Liver (tissue), 9 donors: ENCODE data around the gene P2RY8. TPM values are rescaled to one million over a fixed set of nuclear protein-coding genes. Genes with fewer than 3 reads are reported as not detected.

Experiments used
- DNase-seq: peaks from one replicate; pipeline ENCODE4 v3.0.0-alpha.2; 2017; ENCODE audit warnings: low spot score
- H3K27ac ChIP-seq, 2 donors: one replicate each; pipeline ENCODE4 v1.7.0; 2013; ENCODE audit warnings: inconsistent platforms in 2 of 2, low read length in 2 of 2, control low read depth in 1 of 2, low read depth in 1 of 2, mild to moderate bottlenecking in 1 of 2
- H3K27me3 ChIP-seq, 4 donors: one replicate each; pipeline versions ENCODE4 v1.6.1 to v1.7.0; 2013; ENCODE audit warnings: low read length in 3 of 4, inconsistent platforms in 1 of 4, mild to moderate bottlenecking in 1 of 4, moderate library complexity in 1 of 4; ENCODE audit not compliant: control insufficient read depth in 4 of 4, insufficient read depth in 4 of 4
- H3K36me3 ChIP-seq, 4 donors: one replicate each; pipeline versions ENCODE4 v1.6.1 to v1.7.0; 2013; ENCODE audit warnings: low read length in 3 of 4, mild to moderate bottlenecking in 3 of 4, low read depth in 1 of 4, moderate library complexity in 1 of 4; ENCODE audit not compliant: control insufficient read depth in 4 of 4, insufficient read depth in 3 of 4
- H3K4me1 ChIP-seq, 4 donors: one replicate each; pipeline versions ENCODE4 v1.6.1 to v1.7.0; 2013; ENCODE audit warnings: low read length in 3 of 4, mild to moderate bottlenecking in 3 of 4, moderate library complexity in 1 of 4; ENCODE audit not compliant: control insufficient read depth in 4 of 4, insufficient read depth in 4 of 4
- H3K4me3 ChIP-seq, 3 donors: one replicate each; pipeline versions ENCODE4 v1.6.1 to v1.7.0; 2013; ENCODE audit warnings: low read length in 3 of 3, control low read depth in 1 of 3, low read depth in 1 of 3, mild to moderate bottlenecking in 1 of 3
- H3K9ac ChIP-seq, 2 donors: one replicate each; pipeline ENCODE4 v1.7.0; 2013; ENCODE audit warnings: low read length in 2 of 2, mild to moderate bottlenecking in 2 of 2, moderate library complexity in 2 of 2, control low read depth in 1 of 2, low read depth in 1 of 2
- H3K9me3 ChIP-seq, 4 donors: one replicate each; pipeline versions ENCODE4 v1.6.1 to v1.7.0; 2013; ENCODE audit warnings: low read length in 3 of 4; ENCODE audit not compliant: control insufficient read depth in 4 of 4
- EGR1 ChIP-seq, 2 donors: IDR thresholded peaks; 2 replicates each; pipeline ENCODE4 v1.6.1; 2016 to 2018; ENCODE audit warnings: antibody characterized with exemption in 2 of 2, low read depth in 2 of 2
- FOXA1 ChIP-seq: IDR thresholded peaks from 2 replicates; pipeline ENCODE4 v1.6.1; 2016; ENCODE audit warnings: antibody characterized with exemption
- FOXA2 ChIP-seq: IDR thresholded peaks from 2 replicates; pipeline ENCODE4 v1.6.1; 2016; ENCODE audit warnings: antibody characterized with exemption
- GABPA ChIP-seq, 2 donors: IDR thresholded peaks in 1 of 2; conservative IDR thresholded peaks in 1 of 2; 2 replicates each; pipeline ENCODE4 v1.6.1; 2016; ENCODE audit warnings: antibody characterized with exemption in 2 of 2, mild to moderate bottlenecking in 1 of 2, moderate library complexity in 1 of 2
- HNF4A ChIP-seq, 2 donors: conservative IDR thresholded peaks; 2 replicates each; pipeline ENCODE4 v1.6.1; 2016; ENCODE audit warnings: antibody characterized with exemption in 2 of 2, mild to moderate bottlenecking in 2 of 2
- HNF4G ChIP-seq: IDR thresholded peaks from 2 replicates; pipeline ENCODE4 v1.6.1; 2016; ENCODE audit warnings: antibody characterized with exemption
- JUND ChIP-seq, 2 donors: IDR thresholded peaks; 2 replicates each; pipeline ENCODE4 v1.6.1; 2016; ENCODE audit warnings: antibody characterized with exemption in 2 of 2
- NR2F2 ChIP-seq: IDR thresholded peaks from 2 replicates; pipeline ENCODE4 v1.6.1; 2016; ENCODE audit warnings: antibody characterized with exemption
- RAD21 ChIP-seq, 2 donors: IDR thresholded peaks; 2 replicates each; pipeline ENCODE4 v1.6.1; 2016; ENCODE audit warnings: antibody characterized with exemption in 2 of 2, mild to moderate bottlenecking in 2 of 2
- RXRA ChIP-seq, 2 donors: IDR thresholded peaks; 2 replicates each; pipeline ENCODE4 v1.6.1; 2017 to 2018; ENCODE audit warnings: antibody characterized with exemption in 2 of 2, mild to moderate bottlenecking in 1 of 2
- SP1 ChIP-seq: IDR thresholded peaks from 2 replicates; pipeline ENCODE4 v1.6.1; 2018; ENCODE audit warnings: antibody characterized with exemption, mild to moderate bottlenecking
- TAF1 ChIP-seq: conservative IDR thresholded peaks from 2 replicates; pipeline ENCODE4 v1.6.1; 2016; ENCODE audit warnings: antibody characterized with exemption, mild to moderate bottlenecking
- WGBS: extraction: QIAGEN DNeasy Blood & Tissue Kit; methylation state at CpG from one replicate; pipeline ENCODE4 v1.1.7; 2013; 5-methylcytosine and 5-hydroxymethylcytosine counted together
- polyA plus RNA-seq, 2 donors: library from polyadenylated mRNA; stranded (reverse) in 1 of 2; unstranded in 1 of 2; fragments of 200-250 nt in 1 of 2; fragments of >200 nt in 1 of 2; fragmentation: Nextera tagmentation in 1 of 2; extraction: Ambion mirVana in 1 of 2; gene quantifications; one replicate each; pipeline versions ENCODE4 v1.2.1 to v1.2.3, GENCODE V29; 2013 to 2015
- total RNA-seq, 2 donors: library from RNA; depleted of rRNA; stranded (reverse); fragments of >200 nt; gene quantifications; one replicate each; pipeline ENCODE4 v1.2.3, GENCODE V29; 2014
- TF ChIP-seq, protein P1 (sequence below): IDR thresholded peaks from 2 replicates; pipeline ENCODE4 v1.6.1; 2016; ENCODE audit warnings: antibody characterized with exemption
- TF ChIP-seq, protein P2 (sequence below): IDR thresholded peaks from 2 replicates; pipeline ENCODE4 v1.6.1; 2016; ENCODE audit warnings: antibody characterized with exemption
- TF ChIP-seq, protein P3 (sequence below): IDR thresholded peaks from 2 replicates; pipeline ENCODE4 v1.6.1; 2016; ENCODE audit warnings: antibody characterized with exemption, mild to moderate bottlenecking
- TF ChIP-seq, protein P4 (sequence below): IDR thresholded peaks from 2 replicates; pipeline ENCODE4 v1.6.1; 2016; ENCODE audit warnings: antibody characterized with exemption
- TF ChIP-seq, protein P5 (sequence below): fragments of 150-350 bp; IDR thresholded peaks from 2 replicates; pipeline ENCODE4 v1.5.1; 2017; ENCODE audit warnings: improper control_type of control experiment, low read depth, low read length; ENCODE audit not compliant: missing input control
- donor health status: healthy.
- donor health status: healthy.
- donor health status: healthy.
- donor health status: healthy.
- donor health status: healthy.

The P2RY8 gene
- total and polyA plus RNA-seq, 4 donors, result 0.24 to 4.4 (median 0.59) TPM

DNA sequence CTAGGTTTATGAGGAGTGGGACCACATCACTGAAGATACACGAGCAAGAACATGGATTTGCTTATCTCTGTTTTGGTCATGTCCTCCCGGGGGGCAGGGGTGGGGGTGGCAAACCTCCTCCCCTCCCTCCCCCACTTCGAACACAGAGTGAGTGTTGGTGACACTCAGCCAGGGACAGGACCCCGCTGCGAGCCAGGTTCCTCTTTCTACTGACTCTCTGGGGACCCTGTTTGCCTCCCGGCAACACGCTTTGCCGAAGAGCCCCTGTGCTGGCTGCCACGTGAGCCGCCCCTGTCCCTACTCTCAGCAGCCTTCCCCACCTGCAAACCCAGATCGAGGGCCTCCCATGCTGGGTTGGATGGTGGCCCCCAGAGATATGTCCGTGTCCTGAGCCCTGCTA lies 34.7 kb downstream of the P2RY8 start:
- H3K9ac ChIP-seq, result no peak overlapping the region
- H3K27me3 ChIP-seq, result no peaks in the 10 kb centered on the region
- 68% methylated on average over 12 of the region's 12 CpGs for WGBS
- DNase-seq, result no peak
- H3K4me1 ChIP-seq, result no peaks in the 10 kb centered on the region
- no peaks in the 10 kb centered on the region for H3K36me3 ChIP-seq
- H3K9me3 ChIP-seq, result no peaks in the 10 kb centered on the region
- no peak overlapping the region for H3K4me3 ChIP-seq
- TF ChIP-seq FOXA2, result no peak
- no peak for TF ChIP-seq HNF4G
- TF ChIP-seq RAD21 (IDR thresholded peaks at IDR 0.05), result no peak
- TF ChIP-seq JUND (IDR thresholded peaks at IDR 0.05), result no peak
- TF ChIP-seq, protein P1, sequence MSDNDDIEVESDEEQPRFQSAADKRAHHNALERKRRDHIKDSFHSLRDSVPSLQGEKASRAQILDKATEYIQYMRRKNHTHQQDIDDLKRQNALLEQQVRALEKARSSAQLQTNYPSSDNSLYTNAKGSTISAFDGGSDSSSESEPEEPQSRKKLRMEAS, result no peak
- no peak for TF ChIP-seq EGR1 (IDR thresholded peaks at IDR 0.05; ENCODE audit: low read depth in 2 of 2)
- TF ChIP-seq NR2F2, result no peak
- TF ChIP-seq, protein P2, sequence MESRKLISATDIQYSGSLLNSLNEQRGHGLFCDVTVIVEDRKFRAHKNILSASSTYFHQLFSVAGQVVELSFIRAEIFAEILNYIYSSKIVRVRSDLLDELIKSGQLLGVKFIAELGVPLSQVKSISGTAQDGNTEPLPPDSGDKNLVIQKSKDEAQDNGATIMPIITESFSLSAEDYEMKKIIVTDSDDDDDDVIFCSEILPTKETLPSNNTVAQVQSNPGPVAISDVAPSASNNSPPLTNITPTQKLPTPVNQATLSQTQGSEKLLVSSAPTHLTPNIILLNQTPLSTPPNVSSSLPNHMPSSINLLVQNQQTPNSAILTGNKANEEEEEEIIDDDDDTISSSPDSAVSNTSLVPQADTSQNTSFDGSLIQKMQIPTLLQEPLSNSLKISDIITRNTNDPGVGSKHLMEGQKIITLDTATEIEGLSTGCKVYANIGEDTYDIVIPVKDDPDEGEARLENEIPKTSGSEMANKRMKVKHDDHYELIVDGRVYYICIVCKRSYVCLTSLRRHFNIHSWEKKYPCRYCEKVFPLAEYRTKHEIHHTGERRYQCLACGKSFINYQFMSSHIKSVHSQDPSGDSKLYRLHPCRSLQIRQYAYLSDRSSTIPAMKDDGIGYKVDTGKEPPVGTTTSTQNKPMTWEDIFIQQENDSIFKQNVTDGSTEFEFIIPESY, result no peak
- TF ChIP-seq, protein P3, sequence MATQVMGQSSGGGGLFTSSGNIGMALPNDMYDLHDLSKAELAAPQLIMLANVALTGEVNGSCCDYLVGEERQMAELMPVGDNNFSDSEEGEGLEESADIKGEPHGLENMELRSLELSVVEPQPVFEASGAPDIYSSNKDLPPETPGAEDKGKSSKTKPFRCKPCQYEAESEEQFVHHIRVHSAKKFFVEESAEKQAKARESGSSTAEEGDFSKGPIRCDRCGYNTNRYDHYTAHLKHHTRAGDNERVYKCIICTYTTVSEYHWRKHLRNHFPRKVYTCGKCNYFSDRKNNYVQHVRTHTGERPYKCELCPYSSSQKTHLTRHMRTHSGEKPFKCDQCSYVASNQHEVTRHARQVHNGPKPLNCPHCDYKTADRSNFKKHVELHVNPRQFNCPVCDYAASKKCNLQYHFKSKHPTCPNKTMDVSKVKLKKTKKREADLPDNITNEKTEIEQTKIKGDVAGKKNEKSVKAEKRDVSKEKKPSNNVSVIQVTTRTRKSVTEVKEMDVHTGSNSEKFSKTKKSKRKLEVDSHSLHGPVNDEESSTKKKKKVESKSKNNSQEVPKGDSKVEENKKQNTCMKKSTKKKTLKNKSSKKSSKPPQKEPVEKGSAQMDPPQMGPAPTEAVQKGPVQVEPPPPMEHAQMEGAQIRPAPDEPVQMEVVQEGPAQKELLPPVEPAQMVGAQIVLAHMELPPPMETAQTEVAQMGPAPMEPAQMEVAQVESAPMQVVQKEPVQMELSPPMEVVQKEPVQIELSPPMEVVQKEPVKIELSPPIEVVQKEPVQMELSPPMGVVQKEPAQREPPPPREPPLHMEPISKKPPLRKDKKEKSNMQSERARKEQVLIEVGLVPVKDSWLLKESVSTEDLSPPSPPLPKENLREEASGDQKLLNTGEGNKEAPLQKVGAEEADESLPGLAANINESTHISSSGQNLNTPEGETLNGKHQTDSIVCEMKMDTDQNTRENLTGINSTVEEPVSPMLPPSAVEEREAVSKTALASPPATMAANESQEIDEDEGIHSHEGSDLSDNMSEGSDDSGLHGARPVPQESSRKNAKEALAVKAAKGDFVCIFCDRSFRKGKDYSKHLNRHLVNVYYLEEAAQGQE, result no peak
- no peak for TF ChIP-seq HNF4A (conservative IDR thresholded peaks at IDR 0.05)
- TF ChIP-seq RXRA (IDR thresholded peaks at IDR 0.05), result no peak
- H3K27ac ChIP-seq, result no peak overlapping the region

DNA sequence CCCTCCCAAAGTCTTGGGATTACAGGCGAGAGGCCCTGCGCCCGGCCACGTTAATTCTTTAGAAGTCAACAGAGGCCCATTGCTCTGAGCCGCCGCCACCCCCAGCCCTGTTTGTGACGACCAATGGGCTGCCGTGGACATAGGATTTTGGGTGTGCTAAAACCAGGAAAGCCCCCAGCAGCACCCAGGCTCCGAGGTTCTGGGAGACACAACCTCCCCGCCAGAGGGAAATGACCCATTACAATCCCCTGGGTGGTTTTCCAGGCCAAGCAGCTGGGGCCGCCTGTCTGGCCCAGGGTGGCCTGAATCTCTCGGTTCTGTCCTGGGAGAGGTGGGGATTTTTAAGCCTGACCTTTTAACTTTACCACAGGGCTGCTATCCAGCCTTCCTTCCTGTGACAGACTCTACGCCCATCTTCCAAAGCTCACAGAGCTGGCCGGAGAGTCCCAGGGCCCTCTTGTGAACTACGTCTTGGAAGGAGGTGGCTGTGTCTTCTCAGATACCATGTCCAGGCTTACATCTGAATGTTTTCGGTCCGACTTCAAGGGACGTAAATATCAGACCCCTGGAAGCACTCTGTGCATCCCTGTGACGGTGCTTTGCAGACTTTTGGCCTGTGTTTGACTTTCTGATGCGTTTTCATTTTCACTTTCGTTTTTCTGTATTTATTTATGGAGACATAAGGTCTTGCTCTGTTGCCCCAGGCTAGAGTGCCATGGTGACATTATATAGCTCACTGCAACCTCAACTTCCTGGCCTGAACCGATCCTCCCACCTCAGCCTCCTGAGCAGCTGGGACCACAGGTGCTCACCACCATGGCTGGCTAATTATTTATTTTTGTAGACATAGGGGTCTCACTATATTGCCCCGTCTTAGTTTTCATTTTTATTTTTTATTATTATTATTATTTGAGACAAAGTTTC lies 36.0 kb downstream of the P2RY8 start:
- DNase-seq, result no peak
- H3K9me3 ChIP-seq, result no peaks in the 10 kb centered on the region
- H3K27ac ChIP-seq, result peak overlapping the region; percentile 53 to 66
- 69% methylated on average over 23 of the region's 23 CpGs for WGBS
- peak overlapping the region in 1 of 3 donors; percentile 6 for H3K4me3 ChIP-seq
- H3K4me1 ChIP-seq, result no peaks in the 10 kb centered on the region
- H3K36me3 ChIP-seq, result no peaks in the 10 kb centered on the region
- peak overlapping the region in 1 of 2 donors; percentile 3 for H3K9ac ChIP-seq
- no peaks in the 10 kb centered on the region for H3K27me3 ChIP-seq
- TF ChIP-seq NR2F2 (peak; percentile 45), FOXA2 (no peak), SP1 (no peak), JUND (IDR thresholded peaks at IDR 0.05) (no peak), FOXA1 (no peak), GABPA (IDR thresholded peaks at IDR 0.05 in 1 of 2, conservative IDR thresholded peaks at IDR 0.05 in 1 of 2) (no peak), TAF1 (no peak), RAD21 (IDR thresholded peaks at IDR 0.05) (no peak), RXRA (IDR thresholded peaks at IDR 0.05) (no peak)
- TF ChIP-seq, protein P2, result no peak
- TF ChIP-seq, protein P4, sequence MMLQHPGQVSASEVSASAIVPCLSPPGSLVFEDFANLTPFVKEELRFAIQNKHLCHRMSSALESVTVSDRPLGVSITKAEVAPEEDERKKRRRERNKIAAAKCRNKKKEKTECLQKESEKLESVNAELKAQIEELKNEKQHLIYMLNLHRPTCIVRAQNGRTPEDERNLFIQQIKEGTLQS, result no peak
- TF ChIP-seq, protein P5, sequence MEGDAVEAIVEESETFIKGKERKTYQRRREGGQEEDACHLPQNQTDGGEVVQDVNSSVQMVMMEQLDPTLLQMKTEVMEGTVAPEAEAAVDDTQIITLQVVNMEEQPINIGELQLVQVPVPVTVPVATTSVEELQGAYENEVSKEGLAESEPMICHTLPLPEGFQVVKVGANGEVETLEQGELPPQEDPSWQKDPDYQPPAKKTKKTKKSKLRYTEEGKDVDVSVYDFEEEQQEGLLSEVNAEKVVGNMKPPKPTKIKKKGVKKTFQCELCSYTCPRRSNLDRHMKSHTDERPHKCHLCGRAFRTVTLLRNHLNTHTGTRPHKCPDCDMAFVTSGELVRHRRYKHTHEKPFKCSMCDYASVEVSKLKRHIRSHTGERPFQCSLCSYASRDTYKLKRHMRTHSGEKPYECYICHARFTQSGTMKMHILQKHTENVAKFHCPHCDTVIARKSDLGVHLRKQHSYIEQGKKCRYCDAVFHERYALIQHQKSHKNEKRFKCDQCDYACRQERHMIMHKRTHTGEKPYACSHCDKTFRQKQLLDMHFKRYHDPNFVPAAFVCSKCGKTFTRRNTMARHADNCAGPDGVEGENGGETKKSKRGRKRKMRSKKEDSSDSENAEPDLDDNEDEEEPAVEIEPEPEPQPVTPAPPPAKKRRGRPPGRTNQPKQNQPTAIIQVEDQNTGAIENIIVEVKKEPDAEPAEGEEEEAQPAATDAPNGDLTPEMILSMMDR, result no peak
